CD4-positive, alpha-beta T cell treated with Interleukin-12 subunit alpha and Interleukin-12 subunit beta, for 1 hour (primary cell): Measurements from ENCODE around the gene ACTA2.

Experiments
- DNase-seq: peaks from one replicate; pipeline ENCODE4 v3.0.0-alpha.2; 2020

Gene ACTA2

GRCh38 chr10:88918191-88918905, 34.2 kb downstream of the ACTA2 start:
- no peak for DNase-seq

GRCh38 chr10:88916986-88917385, 35.6 kb downstream of the ACTA2 start:
- no peak for DNase-seq

- no peak for DNase-seq
Measured at GRCh38 chr10:88916231-88916630, 36.3 kb downstream of the ACTA2 start.

GRCh38 chr10:88915781-88916180, 36.8 kb downstream of the ACTA2 start:
- DNase-seq: no peak

GRCh38 chr10:88913788-88914187, 38.8 kb downstream of the ACTA2 start:
- no peak for DNase-seq

- DNase-seq: no peak
Measured at GRCh38 chr10:88913127-88913526, 39.4 kb downstream of the ACTA2 start.

- DNase-seq: no peak
Measured at GRCh38 chr10:88911851-88912250, 40.7 kb downstream of the ACTA2 start.

- DNase-seq: no peak
Measured at GRCh38 chr10:88911116-88911515, 41.5 kb downstream of the ACTA2 start.

GRCh38 chr10:88908194-88908593, 44.4 kb downstream of the ACTA2 start:
- no peak for DNase-seq

- no peak for DNase-seq
Measured at GRCh38 chr10:88906921-88907320, 45.7 kb downstream of the ACTA2 start.

- no peak for DNase-seq
Measured at GRCh38 chr10:88903715-88904114, 48.9 kb downstream of the ACTA2 start.

GRCh38 chr10:88901984-88902789, 50.4 kb downstream of the ACTA2 start:
- no peak for DNase-seq

- no peak for DNase-seq
Measured at GRCh38 chr10:88901206-88901983, 51.2 kb downstream of the ACTA2 start.

- no peak for DNase-seq
Measured at GRCh38 chr10:88899886-88900285, 52.7 kb downstream of the ACTA2 start.

GRCh38 chr10:88898727-88899126, 53.8 kb downstream of the ACTA2 start:
- no peak for DNase-seq

- no peak for DNase-seq
Measured at GRCh38 chr10:88896994-88897853, 55.3 kb downstream of the ACTA2 start.

- DNase-seq: no peak
Measured at GRCh38 chr10:88896372-88896993, 56.1 kb downstream of the ACTA2 start.

GRCh38 chr10:88895250-88895649, 57.3 kb downstream of the ACTA2 start:
- no peak for DNase-seq

- no peak for DNase-seq
Measured at GRCh38 chr10:88893611-88894010, 59.0 kb downstream of the ACTA2 start.

- DNase-seq: no peak
Measured at GRCh38 chr10:88892222-88892967, 60.2 kb downstream of the ACTA2 start.

GRCh38 chr10:88890681-88891381, 61.7 kb downstream of the ACTA2 start:
- no peak for DNase-seq
